BLaER1 treated with 17β-estradiol and CSF1 and Interleukin-3, amounts not matched to agents 10 nM and 100 nM (cell line): Measurements from ENCODE around the gene PDZD4.

Source experiments
- H3K27ac ChIP-seq, 11 experiments: shearing (Covaris generic); formaldehyde crosslinking; 2 replicates each; pipeline ENCODE4 v1.8.1; 2022
- H3K27me3 ChIP-seq, 11 experiments: shearing (Covaris generic); formaldehyde crosslinking; 2 replicates each; pipeline ENCODE4 v1.8.1; 2022
- H3K36me3 ChIP-seq, 11 experiments: shearing (Covaris generic); formaldehyde crosslinking; 2 replicates each; pipeline ENCODE4 v1.8.1; 2022
- H3K4me1 ChIP-seq, 10 experiments: shearing (Covaris generic); formaldehyde crosslinking; 2 replicates each; pipeline ENCODE4 v1.8.1; 2022
- H3K4me2 ChIP-seq, 11 experiments: shearing (Covaris generic); formaldehyde crosslinking; 2 replicates each; pipeline ENCODE4 v1.8.1; 2022
- H3K4me3 ChIP-seq, 10 experiments: shearing (Covaris generic); formaldehyde crosslinking; 2 replicates each; pipeline ENCODE4 v1.8.1; 2022
- H3K9ac ChIP-seq, 11 experiments: shearing (Covaris generic); formaldehyde crosslinking; 2 replicates each; pipeline ENCODE4 v1.8.1; 2022
- H3K9me3 ChIP-seq, 11 experiments: shearing (Covaris generic); formaldehyde crosslinking; replicated peaks in 1 of 11; 2 replicates each; pipeline ENCODE4 v1.8.1; 2022
- H4K20me1 ChIP-seq, 11 experiments: shearing (Covaris generic); formaldehyde crosslinking; 2 replicates each; pipeline ENCODE4 v1.8.1; 2022
- Cebpa-rat ChIP-seq, 11 experiments: shearing (Covaris generic); IDR thresholded peaks; 2 replicates each; pipeline ENCODE4 v1.8.1; 2022

The PDZD4 gene

DNA sequence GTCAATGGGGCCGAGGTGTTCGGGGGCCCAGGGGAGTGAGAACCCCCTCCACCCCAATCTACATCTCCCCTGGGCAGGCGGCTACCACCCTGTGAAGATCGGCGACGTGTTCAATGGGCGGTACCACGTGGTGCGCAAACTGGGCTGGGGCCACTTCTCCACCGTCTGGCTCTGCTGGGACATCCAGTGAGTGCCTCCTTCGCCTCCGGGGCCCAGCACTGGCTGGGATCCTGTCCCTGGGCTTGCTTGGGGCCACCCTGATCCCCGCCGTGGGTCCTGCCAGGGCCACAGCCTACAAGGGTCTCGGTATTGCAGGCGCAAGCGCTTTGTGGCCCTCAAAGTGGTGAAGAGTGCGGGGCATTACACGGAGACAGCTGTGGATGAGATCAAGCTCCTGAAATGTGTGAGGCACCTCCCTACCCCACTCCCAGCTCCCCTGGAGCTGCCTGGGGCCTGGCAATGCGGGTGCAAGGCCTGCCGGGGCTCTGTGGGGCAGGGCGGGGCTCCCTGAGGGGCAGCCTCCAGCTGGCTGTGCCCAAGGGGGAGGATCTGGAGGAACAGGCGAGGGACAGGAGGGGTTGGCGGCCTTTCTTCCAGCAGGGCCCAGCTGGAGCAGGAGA, 48.8 kb downstream of the PDZD4 start:
- Histone ChIP-seq H4K20me1 (peaks cover 0 to 88% (median 17%) of the 10 kb centered on the region in 11 experiments; a peak in 14 of 22 replicates), H3K9ac (peak overlapping the region in 8 of 11 experiments; percentile 32 to 70 (median 58); a peak in 11 of 22 replicates), H3K4me1 (peaks cover 24 to 70% (median 43%) of the 10 kb centered on the region in 10 experiments), H3K9me3 (peaks cover 0 to 47% (median 9%) of the 10 kb centered on the region in 11 experiments; a peak in 8 of 22 replicates), H3K4me2 (peak overlapping the region; percentile 56 to 92 (median 79)), H3K36me3 (peaks cover 0 to 25% (median 12%) of the 10 kb centered on the region in 11 experiments; a peak in 9 of 22 replicates), H3K4me3 (peak overlapping the region in 2 of 10 experiments; percentile 37 to 40; a peak in 2 of 20 replicates), H3K27ac (peak overlapping the region in 6 of 11 experiments; percentile 32 to 64 (median 58); a peak in 8 of 22 replicates), H3K27me3 (peaks cover 0 to 49% (median 25%) of the 10 kb centered on the region in 11 experiments; a peak in 16 of 22 replicates)
- no peak for TF ChIP-seq Cebpa-rat (IDR thresholded peaks at IDR 0.05)

DNA sequence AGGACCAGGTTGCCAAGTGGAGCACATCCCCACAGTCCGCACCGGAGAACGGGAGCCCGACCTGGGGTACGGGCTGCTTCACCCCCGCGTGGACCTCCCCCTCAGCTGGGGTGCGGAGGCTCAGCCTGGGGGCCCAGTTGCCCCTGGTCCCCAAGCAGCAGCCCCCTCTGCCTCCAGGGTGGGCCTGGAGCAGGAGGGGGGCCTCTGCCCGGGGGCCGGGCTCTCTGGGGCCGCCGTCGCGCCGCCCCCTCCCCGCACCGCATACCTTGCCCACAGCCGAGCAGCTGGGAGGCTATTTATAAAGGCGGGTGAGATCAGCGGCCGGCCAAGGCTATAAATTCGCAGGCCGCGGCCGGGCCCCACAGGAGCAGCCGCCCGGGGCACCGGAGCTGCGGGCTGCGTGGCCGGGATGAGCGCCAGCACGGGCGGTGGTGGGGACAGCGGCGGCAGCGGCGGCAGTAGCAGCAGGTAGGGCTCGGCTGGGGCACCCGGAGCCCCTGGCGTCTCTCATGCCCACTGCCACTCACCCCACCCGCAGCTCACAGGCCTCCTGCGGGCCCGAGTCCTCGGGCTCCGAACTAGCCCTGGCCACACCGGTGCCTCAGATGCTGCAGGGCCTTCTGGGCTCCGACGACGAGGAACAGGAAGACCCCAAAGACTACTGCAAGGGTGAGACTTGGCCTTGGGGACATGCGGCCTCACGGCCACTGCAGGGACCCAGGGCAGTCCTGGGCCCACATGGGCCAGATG, 49.5 kb downstream of the PDZD4 start, which contains the start of gene SRPK3:
Gene SRPK3 (plus strand): TSS at position 364 of the 750 bp plus-strand sequence. CDS start 46 bp downstream, at position 410.
- H3K27ac ChIP-seq: peak within 1 kb of the TSS in 8 of 11 experiments; percentile 29 to 64 (median 54); a peak in 15 of 22 replicates
- H3K9me3 ChIP-seq: peaks cover 0 to 47% (median 9%) of the 10 kb centered on the region in 11 experiments; a peak in 8 of 22 replicates
- peak within 1 kb of the TSS; percentile 56 to 92 (median 79) for H3K4me2 ChIP-seq
- peaks cover 0 to 42% (median 20%) of the 10 kb centered on the region in 11 experiments; a peak in 15 of 22 replicates for H3K27me3 ChIP-seq
- H3K9ac ChIP-seq: peak within 1 kb of the TSS in 8 of 11 experiments; percentile 32 to 70 (median 58); a peak in 14 of 22 replicates
- peaks cover 24 to 63% (median 41%) of the 10 kb centered on the region in 10 experiments for H3K4me1 ChIP-seq
- H3K36me3 ChIP-seq: peaks cover 0 to 19% (median 7%) of the 10 kb centered on the region in 11 experiments; a peak in 8 of 22 replicates
- peak within 1 kb of the TSS in 5 of 10 experiments; percentile 25 to 40 (median 38); a peak in 7 of 20 replicates for H3K4me3 ChIP-seq
- no peak for TF ChIP-seq Cebpa-rat (IDR thresholded peaks at IDR 0.05)
- peaks cover 0 to 81% (median 14%) of the 10 kb centered on the region in 11 experiments; a peak in 14 of 22 replicates for H4K20me1 ChIP-seq

DNA sequence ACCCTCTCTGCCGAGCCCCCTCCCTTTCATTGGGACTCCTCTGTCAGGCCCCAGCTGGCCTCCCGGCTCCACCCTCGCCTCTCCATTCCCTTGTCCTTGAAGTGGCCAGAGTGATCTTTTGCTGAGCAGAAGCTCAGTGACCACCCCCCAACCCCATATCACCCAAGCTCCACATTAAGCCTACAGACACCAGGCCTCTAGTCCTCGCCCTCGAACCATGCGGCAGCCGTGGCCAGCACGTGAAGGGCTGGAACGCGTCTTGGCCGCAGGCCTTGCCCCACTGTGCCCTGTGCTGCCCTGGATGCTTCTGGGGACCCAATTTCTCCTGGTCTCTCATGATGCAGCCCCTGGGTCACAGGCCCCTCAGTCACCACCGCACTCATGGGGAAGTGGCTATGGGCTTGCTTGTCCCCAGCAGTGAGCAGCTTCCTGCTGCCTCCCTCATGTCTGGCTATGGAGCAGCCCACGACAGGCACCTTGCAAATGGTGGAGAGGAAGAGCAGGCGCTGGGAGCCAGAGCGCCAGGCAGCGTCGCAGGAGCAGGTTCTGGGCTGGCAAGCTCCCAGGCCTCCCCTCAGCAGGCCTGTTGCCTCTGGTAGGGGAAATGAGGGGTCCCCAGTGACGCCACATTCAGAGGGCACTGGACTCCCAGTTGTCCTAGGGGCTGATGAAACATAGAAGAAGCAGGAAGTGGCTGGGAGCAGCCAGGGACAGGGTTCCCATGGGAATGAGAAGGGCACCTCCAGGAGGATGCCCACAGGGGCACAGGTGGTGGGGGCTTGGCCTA, 50.3 kb downstream of the PDZD4 start:
- Histone ChIP-seq H3K4me3 (peak overlapping the region in 5 of 10 experiments; percentile 25 to 40 (median 38); a peak in 4 of 20 replicates), H4K20me1 (peaks cover 0 to 74% (median 14%) of the 10 kb centered on the region in 11 experiments; a peak in 14 of 22 replicates), H3K9ac (peak overlapping the region in 8 of 11 experiments; percentile 32 to 70 (median 58); a peak in 14 of 22 replicates), H3K4me2 (peak overlapping the region; percentile 56 to 92 (median 79)), H3K9me3 (peaks cover 0 to 50% (median 17%) of the 10 kb centered on the region in 11 experiments; a peak in 10 of 22 replicates), H3K27me3 (peaks cover 0 to 34% (median 15%) of the 10 kb centered on the region in 11 experiments; a peak in 15 of 22 replicates), H3K27ac (peak overlapping the region in 8 of 11 experiments; percentile 29 to 64 (median 54); a peak in 14 of 22 replicates), H3K4me1 (peaks cover 24 to 61% (median 40%) of the 10 kb centered on the region in 10 experiments), H3K36me3 (peaks cover 0 to 11% (median 0%) of the 10 kb centered on the region in 11 experiments; a peak in 3 of 22 replicates)
- TF ChIP-seq Cebpa-rat (IDR thresholded peaks at IDR 0.05): no peak

DNA sequence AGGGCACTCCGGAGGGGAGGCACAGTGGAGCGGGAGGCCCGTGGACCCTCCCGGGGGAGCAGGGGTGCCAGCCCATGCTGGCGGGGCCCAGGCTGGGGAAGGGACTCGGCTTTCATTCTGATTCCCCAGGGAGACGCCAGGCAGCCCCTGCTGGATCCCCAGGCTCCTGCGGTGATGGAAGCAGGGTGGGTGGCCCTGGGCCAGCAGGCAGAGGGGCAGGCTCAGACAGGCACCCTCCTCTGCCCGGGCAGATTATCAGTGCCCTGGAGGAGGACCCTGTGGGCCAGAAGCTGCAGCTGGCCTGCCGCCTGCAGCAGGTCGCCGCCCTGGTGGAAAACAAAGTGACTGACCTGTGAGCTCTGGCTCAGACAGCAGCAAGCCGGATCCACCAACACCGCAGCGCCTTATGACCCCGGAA, 51.7 kb downstream of the PDZD4 start:
- Histone ChIP-seq H4K20me1 (peaks cover 0 to 71% (median 9%) of the 10 kb centered on the region in 11 experiments; a peak in 13 of 22 replicates), H3K27me3 (peaks cover 0 to 24% (median 4%) of the 10 kb centered on the region in 11 experiments; a peak in 13 of 22 replicates)
- no peak for TF ChIP-seq Cebpa-rat (IDR thresholded peaks at IDR 0.05)

DNA sequence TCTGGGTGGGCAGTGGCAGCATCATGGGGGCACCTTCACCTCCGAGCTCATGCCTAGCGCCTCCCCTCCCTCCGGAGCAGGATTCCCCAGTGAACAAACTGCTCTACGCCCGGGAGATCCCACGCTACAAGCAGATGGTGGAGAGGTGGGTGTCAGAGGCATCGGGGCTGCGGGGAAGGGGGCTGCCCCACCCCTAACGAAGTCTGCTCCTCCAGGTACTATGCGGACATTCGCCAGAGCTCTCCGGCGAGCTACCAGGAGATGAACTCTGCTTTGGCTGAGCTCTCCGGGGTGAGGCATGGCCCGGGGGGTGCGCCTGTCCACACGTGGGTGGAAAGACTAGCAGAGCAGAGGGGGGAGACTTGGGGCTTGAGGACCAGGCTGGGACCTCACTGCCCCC, 52.2 kb downstream of the PDZD4 start:
- peaks cover 0 to 55% (median 33%) of the 10 kb centered on the region in 11 experiments; a peak in 13 of 22 replicates for H3K9me3 ChIP-seq
- H3K4me1 ChIP-seq: peaks cover 24 to 53% (median 41%) of the 10 kb centered on the region in 10 experiments
- no peak for TF ChIP-seq Cebpa-rat (IDR thresholded peaks at IDR 0.05)
- H4K20me1 ChIP-seq: peaks cover 0 to 71% (median 9%) of the 10 kb centered on the region in 11 experiments; a peak in 13 of 22 replicates
- H3K4me2 ChIP-seq: no peak overlapping the region
- 0 out of 22 replicates have a peak, but pooled peaks cover 0 to 1% (median 0%) of the 10 kb centered on the region in 11 experiments for H3K36me3 ChIP-seq
- peaks cover 0 to 23% (median 0%) of the 10 kb centered on the region in 11 experiments; a peak in 9 of 22 replicates for H3K27me3 ChIP-seq
- no peak overlapping the region for H3K9ac ChIP-seq
- H3K27ac ChIP-seq: no peak overlapping the region
- H3K4me3 ChIP-seq: no peak overlapping the region

More for the DNA sequence above, 51.7 kb downstream of the PDZD4 start:
- H3K9ac ChIP-seq: no peak overlapping the region
- H3K4me3 ChIP-seq: no peak overlapping the region
- H3K9me3 ChIP-seq: peaks cover 0 to 54% (median 28%) of the 10 kb centered on the region in 11 experiments; a peak in 13 of 22 replicates
- H3K4me1 ChIP-seq: peaks cover 24 to 58% (median 40%) of the 10 kb centered on the region in 10 experiments
- H3K4me2 ChIP-seq: no peak overlapping the region
- 0 out of 22 replicates have a peak, but pooled peaks cover 0 to 5% (median 0%) of the 10 kb centered on the region in 11 experiments for H3K36me3 ChIP-seq
- H3K27ac ChIP-seq: no peak overlapping the region

DNA sequence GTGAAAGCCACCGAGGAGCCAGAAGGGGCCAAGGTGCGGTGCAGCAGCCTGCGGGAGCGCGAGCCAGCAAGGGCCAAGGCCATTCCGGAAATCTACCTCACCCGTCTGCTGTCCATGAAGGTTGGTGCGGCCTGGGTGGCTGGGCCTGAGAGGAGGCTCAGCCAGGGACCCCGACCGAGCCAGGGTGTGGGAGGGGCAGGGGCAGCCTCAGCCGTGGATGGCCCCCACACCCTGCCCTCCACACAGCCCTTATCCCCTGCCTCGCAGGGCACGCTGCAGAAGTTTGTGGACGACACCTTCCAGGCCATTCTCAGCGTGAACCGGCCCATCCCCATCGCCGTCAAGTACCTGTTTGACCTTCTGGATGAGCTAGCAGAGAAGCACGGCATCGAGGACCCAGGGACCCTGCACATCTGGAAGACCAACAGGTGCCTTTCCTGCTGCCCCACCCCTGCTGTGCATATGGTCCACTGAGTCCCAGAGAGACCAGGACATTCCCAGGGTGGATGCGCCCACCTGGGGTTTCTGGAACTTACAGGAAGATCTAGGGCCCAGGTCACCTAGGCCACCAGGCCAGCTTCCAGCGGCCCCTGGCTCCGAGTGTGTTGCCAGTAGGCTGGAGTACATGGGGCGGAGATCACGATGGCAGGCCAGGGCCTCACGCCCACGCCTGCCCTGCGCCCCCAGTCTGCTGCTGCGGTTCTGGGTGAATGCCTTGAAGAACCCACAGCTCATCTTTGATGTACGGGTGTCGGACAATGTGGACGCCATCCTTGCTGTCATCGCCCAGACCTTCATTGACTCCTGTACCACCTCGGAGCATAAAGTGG, 52.9 kb downstream of the PDZD4 start:
- H3K9ac ChIP-seq: no peak overlapping the region
- H3K27me3 ChIP-seq: peaks cover 0 to 27% (median 0%) of the 10 kb centered on the region in 11 experiments; a peak in 9 of 22 replicates
- H4K20me1 ChIP-seq: peaks cover 0 to 70% (median 7%) of the 10 kb centered on the region in 11 experiments; a peak in 13 of 22 replicates
- no peak for TF ChIP-seq Cebpa-rat (IDR thresholded peaks at IDR 0.05)
- H3K27ac ChIP-seq: no peak overlapping the region
- no peak overlapping the region for H3K4me3 ChIP-seq
- peaks cover 0 to 61% (median 35%) of the 10 kb centered on the region in 11 experiments; a peak in 13 of 22 replicates for H3K9me3 ChIP-seq
- peak overlapping the region in 1 of 11 experiments; percentile 7; a peak in 2 of 22 replicates for H3K4me2 ChIP-seq
- no peaks in the 10 kb centered on the region for H3K36me3 ChIP-seq
- peaks cover 24 to 50% (median 43%) of the 10 kb centered on the region in 10 experiments for H3K4me1 ChIP-seq

DNA sequence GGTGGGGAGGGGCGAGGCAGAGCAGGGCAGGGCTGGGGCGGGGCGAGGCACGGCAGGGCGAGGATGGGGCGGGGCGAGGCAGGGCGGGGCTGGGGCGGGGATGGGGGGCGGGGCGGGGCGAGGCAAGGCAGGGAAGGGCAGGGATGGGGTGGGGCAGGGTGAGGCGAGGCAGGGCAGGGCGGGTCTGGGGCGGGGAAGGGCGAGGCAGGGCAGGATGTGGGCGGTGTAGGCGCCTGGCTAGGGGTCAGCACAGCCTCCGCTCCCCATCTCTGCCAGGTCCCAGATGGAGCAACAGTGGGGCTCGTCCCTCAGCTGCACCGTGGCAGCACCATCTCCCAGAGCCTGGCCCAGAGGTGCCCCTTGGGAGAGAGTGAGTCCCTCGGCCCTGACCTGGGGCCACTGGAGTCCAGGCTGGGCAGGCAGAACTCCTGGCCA, 53.7 kb downstream of the PDZD4 start:
- no peak for TF ChIP-seq Cebpa-rat (IDR thresholded peaks at IDR 0.05)
- no peak overlapping the region for H3K27ac ChIP-seq

More for the DNA sequence above, 53.7 kb downstream of the PDZD4 start:
- peaks cover 0 to 24% (median 0%) of the 10 kb centered on the region in 11 experiments; a peak in 7 of 22 replicates for H3K27me3 ChIP-seq
- H3K4me2 ChIP-seq: peak overlapping the region in 1 of 11 experiments; percentile 7; a peak in 1 of 22 replicates
- H3K4me3 ChIP-seq: no peak overlapping the region
- peaks cover 0 to 68% (median 4%) of the 10 kb centered on the region in 11 experiments; a peak in 10 of 22 replicates for H4K20me1 ChIP-seq
- no peaks in the 10 kb centered on the region for H3K36me3 ChIP-seq
- peaks cover 16 to 45% (median 37%) of the 10 kb centered on the region in 10 experiments for H3K4me1 ChIP-seq
- H3K9ac ChIP-seq: no peak overlapping the region
- peaks cover 0 to 66% (median 35%) of the 10 kb centered on the region in 11 experiments; a peak in 13 of 22 replicates for H3K9me3 ChIP-seq
